Smooth muscle cell (in vitro differentiated cells): ENCODE data around the gene ACACB. TPM values are rescaled to one million over a fixed set of nuclear protein-coding genes. Genes with fewer than 3 reads are reported as not detected.

ENCODE experiments used
- DNase-seq: peaks from one replicate; lab custom pipeline; 2025; ENCODE audit not compliant: unreplicated experiment; lab: John Stamatoyannopoulos, UW
- H2AFZ ChIP-seq: fragments of 200-600 bp; sonication (generic); 2 replicates; pipeline ENCODE4 v1.6.0; 2016; ENCODE audit warnings: antibody characterized with exemption, low read depth, mild to moderate bottlenecking
- H3F3A ChIP-seq: fragments of 200-600 bp; sonication (generic); 2 replicates; pipeline ENCODE4 v1.6.0; 2017; ENCODE audit warnings: antibody characterized with exemption, low read depth
- H3K27ac ChIP-seq: fragments of 200-600 bp; sonication (generic); 2 replicates; pipeline ENCODE4 v1.5.1; 2016; ENCODE audit warnings: low read depth, mild to moderate bottlenecking
- H3K27me3 ChIP-seq: fragments of 200-600 bp; sonication (generic); 2 replicates; pipeline ENCODE4 v1.6.1; 2016; ENCODE audit warnings: low read depth, mild to moderate bottlenecking
- H3K36me3 ChIP-seq: fragments of 200-600 bp; sonication (generic); 2 replicates; pipeline ENCODE4 v1.5.1; 2016; ENCODE audit warnings: low read depth
- H3K4me1 ChIP-seq: fragments of 200-600 bp; sonication (generic); 2 replicates; pipeline ENCODE4 v1.5.1; 2016; ENCODE audit warnings: low read depth
- H3K4me2 ChIP-seq: fragments of 200-600 bp; sonication (generic); 2 replicates; pipeline ENCODE4 v1.6.0; 2016; ENCODE audit warnings: mild to moderate bottlenecking
- H3K4me3 ChIP-seq: fragments of 200-600 bp; sonication (generic); 2 replicates; pipeline ENCODE4 v1.5.1; 2016; ENCODE audit warnings: mild to moderate bottlenecking
- H3K79me2 ChIP-seq: fragments of 200-600 bp; sonication (generic); 2 replicates; pipeline ENCODE4 v1.6.0; 2016; ENCODE audit warnings: low read depth, mild to moderate bottlenecking
- H3K9ac ChIP-seq: fragments of 200-600 bp; sonication (generic); 2 replicates; pipeline ENCODE4 v1.6.0; 2016; ENCODE audit warnings: low read depth
- H3K9me3 ChIP-seq: fragments of 200-600 bp; sonication (generic); replicated peaks from 2 replicates; pipeline ENCODE4 v1.5.1; 2016; ENCODE audit warnings: low read depth
- H4K20me1 ChIP-seq: fragments of 200-600 bp; sonication (generic); 2 replicates; pipeline ENCODE4 v1.6.0; 2016; ENCODE audit warnings: low read depth
- CTCF ChIP-seq: fragments of 200-600 bp; sonication (generic); IDR thresholded peaks from 2 replicates; pipeline ENCODE4 v1.5.1; 2017; ENCODE audit warnings: borderline replicate concordance, mild to moderate bottlenecking, antibody characterized with exemption; ENCODE audit not compliant: insufficient read depth, poor library complexity, severe bottlenecking
- WGBS: methylation state at CpG from one replicate; pipeline ENCODE4 v1.1.7; 2016; ENCODE audit warnings: low lambda C conversion rate; 5-methylcytosine and 5-hydroxymethylcytosine counted together
- polyA plus RNA-seq: library from polyadenylated mRNA; unstranded; fragments of >200 nt; fragmentation: Nextera tagmentation; extraction: Ambion mirVana; gene quantifications from 2 replicates; pipeline ENCODE4 v1.2.1, GENCODE V29; 2016
- total RNA-seq: library from RNA; depleted of rRNA; stranded (reverse); fragments of >200 nt; gene quantifications from 2 replicates; pipeline ENCODE4 v1.2.3, GENCODE V29; 2014

ACACB gene
- total and polyA plus RNA-seq, 2 experiments from 2014 or later: 0.58 to 2.0 TPM

GRCh38 chr12:109277899-109278762 is 161.7 kb downstream of the ACACB start:
- no peak for DNase-seq
- no peak for TF ChIP-seq CTCF
- WGBS: 70% methylated on average over 15 of the region's 15 CpGs

GRCh38 chr12:109278912-109279311 is 162.5 kb downstream of the ACACB start:
- Histone ChIP-seq H3K36me3 (no peaks in the 10 kb centered on the region), H3K4me2 (no peak overlapping the region), H4K20me1 (no peaks in the 10 kb centered on the region), H3K27ac (no peak overlapping the region), H3K4me1 (no peaks in the 10 kb centered on the region), H3K4me3 (no peak overlapping the region), H3K27me3 (no peaks in the 10 kb centered on the region), H3K79me2 (no peaks in the 10 kb centered on the region), H3K9me3 (no peaks in the 10 kb centered on the region), H2AFZ (no peak overlapping the region), H3F3A (no peaks in the 10 kb centered on the region), H3K9ac (no peak overlapping the region)
- DNase-seq: no peak
- 98% methylated on average over 10 of the region's 10 CpGs for WGBS
- no peak for TF ChIP-seq CTCF

More at GRCh38 chr12:109277899-109278762, 161.7 kb downstream of the ACACB start:
- Histone ChIP-seq H2AFZ (no peak overlapping the region), H3K4me3 (no peak overlapping the region), H3K27ac (no peak overlapping the region), H3K9me3 (no peaks in the 10 kb centered on the region), H3K27me3 (peaks cover 5% of the 10 kb centered on the region), H3F3A (no peaks in the 10 kb centered on the region), H3K9ac (no peak overlapping the region), H3K4me1 (no peaks in the 10 kb centered on the region), H4K20me1 (no peaks in the 10 kb centered on the region), H3K79me2 (no peaks in the 10 kb centered on the region), H3K36me3 (no peaks in the 10 kb centered on the region), H3K4me2 (no peak overlapping the region)

GRCh38 chr12:109279525-109279924 is 163.1 kb downstream of the ACACB start:
- WGBS: 93% methylated on average over 13 of the region's 13 CpGs
- H3K4me2 ChIP-seq: no peak overlapping the region
- no peak overlapping the region for H3K27ac ChIP-seq
- H3K9ac ChIP-seq: no peak overlapping the region
- no peaks in the 10 kb centered on the region for H3K4me1 ChIP-seq
- H3K4me3 ChIP-seq: no peak overlapping the region
- no peak overlapping the region for H2AFZ ChIP-seq
- no peak for TF ChIP-seq CTCF
- no peaks in the 10 kb centered on the region for H4K20me1 ChIP-seq
- no peaks in the 10 kb centered on the region for H3K27me3 ChIP-seq
- no peaks in the 10 kb centered on the region for H3K36me3 ChIP-seq
- DNase-seq: no peak
- no peaks in the 10 kb centered on the region for H3F3A ChIP-seq
- no peaks in the 10 kb centered on the region for H3K79me2 ChIP-seq
- H3K9me3 ChIP-seq: no peaks in the 10 kb centered on the region
